Left lobe of liver (tissue), 2 donors: ENCODE results near the gene ZDHHC14. TPM values are rescaled to one million over a fixed set of nuclear protein-coding genes. Genes with fewer than 3 reads are reported as not detected.
"Not testable (repeated sequence)": the region's sequence is repeated elsewhere in the genome, so short reads cannot be mapped to it uniquely, and the experiment has no call there.

Experiments used
- ATAC-seq: fragments of 200-7000 bp; cut with Tn5 transposase; one replicate; pipeline ENCODE4 v1.9.1; 2020; ENCODE audit warnings: mild to moderate bottlenecking, moderate library complexity
- DNase-seq: peaks from one replicate; pipeline ENCODE4 v3.0.0-alpha.2; 2020; ENCODE audit warnings: low spot score
- total RNA-seq: library from RNA; stranded (reverse); gene quantifications from one replicate; pipeline ENCODE4 v1.2.1, GENCODE V29; 2021
- donor health status: DM: no; HTN: no; CAD: no; lungs with moderate emphysema.
- donor health status: DM: no; HTN: yes; CAD: no.

The ZDHHC14 gene
- total RNA-seq, 1 donor from 2014 or later, result 13.7 TPM

- peak; percentile 82 for ATAC-seq
- peak; percentile 89 for DNase-seq
Measured at GRCh38 chr6:157379656-157380457, 1.1 kb upstream of the ZDHHC14 start.

DNA sequence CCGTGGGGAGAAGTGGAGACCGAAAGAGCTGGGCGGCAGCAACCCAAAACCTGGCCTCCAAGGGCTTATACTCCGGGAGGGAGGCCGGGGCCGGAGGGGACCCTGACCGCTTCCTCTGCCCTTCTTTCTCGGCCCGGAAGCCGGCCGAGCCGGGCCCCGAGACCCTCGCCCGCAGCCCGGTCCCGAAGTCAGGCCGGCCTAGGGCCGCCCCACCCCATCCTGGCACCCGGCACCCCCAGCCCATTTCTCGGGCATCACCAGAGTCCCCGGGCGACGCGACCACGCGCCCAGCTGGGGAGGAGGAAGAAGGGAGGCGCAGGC, 572 bp upstream of the ZDHHC14 start:
- ATAC-seq (peak; percentile 3), DNase-seq (no peak)

- peak; percentile 25 for ATAC-seq
Measured at GRCh38 chr6:157381631-157382621, 936 bp downstream of the ZDHHC14 start.

GRCh38 chr6:157382821-157383220, 1.8 kb downstream of the ZDHHC14 start:
- no peak for DNase-seq
- no peak for ATAC-seq

More at GRCh38 chr6:157381631-157382621, 936 bp downstream of the ZDHHC14 start:
- DNase-seq, result peak; percentile 67

DNA sequence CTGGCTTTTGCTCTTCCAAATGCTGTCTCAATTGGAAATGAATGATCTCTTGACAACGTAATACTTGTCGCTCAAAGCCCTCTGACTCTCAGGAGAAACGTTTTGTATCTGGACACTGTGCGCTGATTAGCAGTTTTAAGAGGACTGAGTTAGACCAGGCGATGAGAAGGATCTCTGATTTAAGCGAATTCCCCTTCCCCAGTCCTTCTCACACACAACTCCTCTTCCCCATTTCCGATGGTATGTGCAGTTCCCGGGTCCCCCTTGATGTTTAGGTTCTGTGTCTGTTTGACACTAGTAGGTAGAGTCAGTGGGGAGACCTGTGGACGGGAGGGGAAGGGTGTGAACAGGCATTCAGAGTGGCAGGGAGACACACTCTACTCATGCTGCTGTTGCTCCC, 2.5 kb downstream of the ZDHHC14 start:
- no peak for DNase-seq
- no peak for ATAC-seq

DNA sequence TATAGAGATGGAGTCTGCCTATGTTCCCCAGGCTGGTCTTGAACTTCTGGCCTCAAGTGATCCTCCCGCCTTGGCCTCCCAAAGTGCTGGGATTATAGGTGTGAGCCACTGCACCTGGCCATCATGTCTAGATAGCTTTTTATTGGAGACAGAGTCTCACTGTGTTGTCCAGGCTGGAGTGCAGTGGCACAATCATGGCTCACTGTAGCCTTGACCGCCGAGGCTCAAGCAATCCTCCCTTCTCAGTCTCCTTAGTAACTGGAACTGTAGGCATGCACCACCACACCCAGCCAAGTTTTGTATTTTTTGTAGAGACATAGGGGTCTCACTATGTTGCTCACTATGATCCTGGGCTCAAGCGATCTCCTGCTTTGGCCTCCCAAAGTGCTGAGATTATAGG, 4.0 kb downstream of the ZDHHC14 start:
- ATAC-seq, DNase-seq: not testable (repeated sequence)

- DNase-seq (no peak), ATAC-seq (no peak)
Measured at GRCh38 chr6:157385482-157385881, 4.5 kb downstream of the ZDHHC14 start.

DNA sequence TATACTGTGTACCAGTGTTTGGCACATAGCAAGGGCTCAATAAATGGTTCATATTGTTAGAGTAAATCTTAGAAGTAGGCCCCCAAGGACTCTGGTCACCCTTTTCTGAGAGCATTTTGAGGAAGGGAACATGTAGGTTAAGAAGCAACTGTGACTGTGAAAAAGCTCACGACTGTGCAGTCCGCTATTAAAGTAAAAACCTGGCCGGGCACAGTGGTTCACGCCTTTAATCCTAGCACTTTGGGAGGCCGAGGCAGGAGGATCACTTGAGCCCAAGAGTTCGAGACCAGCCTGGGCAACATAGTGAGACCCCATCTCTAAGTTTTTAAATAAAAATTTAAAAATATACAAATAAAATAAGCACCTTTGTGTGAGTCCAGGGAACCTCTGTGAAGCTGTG, 5.0 kb downstream of the ZDHHC14 start:
- DNase-seq (no peak), ATAC-seq (no peak)

- DNase-seq, result no peak
- ATAC-seq, result no peak
Measured at GRCh38 chr6:157386454-157386853, 5.5 kb downstream of the ZDHHC14 start.

GRCh38 chr6:157388924-157389323, 7.9 kb downstream of the ZDHHC14 start:
- no peak for ATAC-seq
- DNase-seq, result no peak

- DNase-seq (no peak), ATAC-seq (no peak)
Measured at GRCh38 chr6:157390273-157391060, 9.5 kb downstream of the ZDHHC14 start.

DNA sequence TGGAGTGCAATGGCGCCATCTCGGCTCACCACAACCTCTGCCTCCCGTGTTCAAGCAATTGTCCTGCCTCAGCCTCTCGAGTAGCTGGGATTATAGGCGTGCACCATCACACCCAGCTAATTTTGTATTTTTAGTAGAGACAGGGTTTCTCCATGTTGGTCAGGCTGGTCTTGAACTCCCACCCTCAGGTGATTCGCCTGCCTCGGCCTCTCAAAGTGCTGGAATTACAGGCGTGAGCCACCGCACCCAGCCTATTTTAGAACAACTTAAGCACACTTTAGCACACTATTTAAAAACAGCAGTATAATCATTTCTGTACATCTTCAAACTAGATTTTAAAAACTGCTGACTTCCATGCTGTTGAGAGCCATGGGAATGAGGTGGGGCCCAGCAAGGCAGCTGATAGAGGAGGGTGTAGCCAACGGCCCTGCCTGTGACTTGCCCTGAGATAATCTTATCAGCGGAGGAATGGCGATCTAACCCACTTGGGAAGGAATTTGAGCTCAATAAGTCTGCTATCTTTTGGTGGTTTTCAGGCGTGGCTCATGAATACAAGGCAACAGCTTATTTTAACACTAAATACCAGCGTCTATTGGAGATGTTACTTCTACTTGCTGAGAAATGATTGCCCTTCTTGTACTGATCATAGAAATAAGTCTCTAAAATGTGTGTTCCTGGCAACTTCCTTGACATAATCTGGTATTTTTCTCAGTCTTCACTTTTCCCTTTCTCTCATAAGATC, 12.1 kb downstream of the ZDHHC14 start:
- ATAC-seq, result peak; percentile 25
- DNase-seq, result no peak

DNA sequence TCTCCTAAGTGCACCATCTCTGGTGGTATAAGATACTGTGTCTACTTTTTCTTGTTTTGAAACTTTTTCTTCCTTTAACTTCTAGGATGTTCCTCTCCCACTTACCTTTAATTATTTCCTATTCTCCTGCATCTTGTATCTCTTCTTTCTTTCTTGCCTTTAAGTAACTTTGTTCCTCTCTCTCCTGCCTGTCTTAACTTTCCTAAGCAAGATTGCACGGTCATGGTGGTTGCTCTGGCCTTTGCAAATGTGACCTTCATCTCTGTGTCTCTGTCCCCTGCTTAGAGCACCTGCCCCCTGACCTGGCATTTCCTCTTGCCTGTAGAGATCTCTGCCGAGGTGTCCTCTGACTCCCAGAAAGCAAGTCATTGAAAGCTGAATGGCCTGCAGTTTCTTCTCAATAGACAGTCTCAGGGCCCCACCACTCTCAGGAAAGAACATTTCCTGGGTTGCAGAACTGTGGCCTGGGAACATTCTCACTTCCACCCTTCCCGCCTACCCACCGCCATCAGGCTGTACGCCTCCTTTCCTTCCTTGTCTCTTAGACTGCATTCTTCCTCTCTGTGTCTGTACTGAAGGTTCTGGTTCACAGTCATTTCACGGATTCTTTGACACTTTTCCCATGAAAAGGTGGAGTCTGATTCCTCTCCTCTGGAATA, 12.8 kb downstream of the ZDHHC14 start:
- ATAC-seq (peak; percentile 49), DNase-seq (no peak)

DNA sequence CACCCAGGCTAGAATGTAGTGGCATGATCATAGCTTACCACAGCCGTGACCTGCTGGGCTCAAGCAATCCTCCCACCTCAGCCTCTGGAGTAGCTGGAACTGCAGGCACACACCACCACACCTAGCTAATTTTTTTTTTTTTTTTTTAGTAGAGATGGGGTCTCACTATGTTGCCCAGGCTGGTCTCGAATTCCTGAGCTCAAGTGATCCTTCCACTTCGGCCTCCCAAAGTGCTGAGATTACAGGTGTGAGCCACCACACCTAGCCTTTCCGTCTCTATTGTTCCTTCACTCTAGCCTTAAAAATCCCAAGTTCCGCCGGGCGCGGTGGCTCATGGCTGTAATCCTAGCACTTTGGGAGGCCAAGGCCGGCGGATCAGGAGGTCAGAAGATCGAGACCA, 14.2 kb downstream of the ZDHHC14 start:
- not testable (repeated sequence) for DNase-seq, ATAC-seq

GRCh38 chr6:157396026-157396425, 15.0 kb downstream of the ZDHHC14 start:
- no peak for ATAC-seq

GRCh38 chr6:157397660-157398059, 16.7 kb downstream of the ZDHHC14 start:
- ATAC-seq, result no peak
- DNase-seq, result no peak

More at GRCh38 chr6:157396026-157396425, 15.0 kb downstream of the ZDHHC14 start:
- no peak for DNase-seq

DNA sequence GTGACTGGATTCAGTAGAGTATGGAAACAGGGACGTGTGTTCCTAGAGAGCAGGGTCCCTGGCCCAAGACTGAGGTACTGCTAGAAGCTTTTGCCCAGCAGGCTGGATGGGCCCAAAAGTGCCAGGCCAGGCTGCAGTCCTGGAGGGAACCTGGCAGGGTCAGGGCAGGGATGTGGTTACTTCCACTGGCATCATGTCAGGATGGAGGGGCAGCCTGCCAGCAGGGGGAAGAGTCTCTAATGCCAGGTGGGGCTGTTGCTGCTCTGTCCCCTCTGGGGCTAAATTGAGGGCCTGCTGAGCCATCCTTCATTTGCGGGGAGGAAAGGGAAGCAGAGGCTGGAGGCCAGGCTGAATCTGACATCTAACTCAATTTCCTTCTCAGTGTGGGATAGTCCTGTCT, 17.2 kb downstream of the ZDHHC14 start:
- ATAC-seq (no peak), DNase-seq (no peak)

- ATAC-seq, result peak; percentile 50
Measured at GRCh38 chr6:157400676-157401075, 19.7 kb downstream of the ZDHHC14 start.

GRCh38 chr6:157401734-157402338, 20.8 kb downstream of the ZDHHC14 start:
- ATAC-seq, result no peak
- no peak for DNase-seq

More at GRCh38 chr6:157400676-157401075, 19.7 kb downstream of the ZDHHC14 start:
- DNase-seq, result no peak
